HG03342 (cell line): ENCODE measurements around the gene TMEM165.

Experiments used
- ATAC-seq: cut with Tn5 transposase; IDR thresholded peaks from one replicate; pipeline ENCODE4 v1.9.1; 2021; ENCODE audit warnings: mild to moderate bottlenecking, moderate library complexity; ENCODE audit not compliant: unreplicated experiment

TMEM165 gene

DNA sequence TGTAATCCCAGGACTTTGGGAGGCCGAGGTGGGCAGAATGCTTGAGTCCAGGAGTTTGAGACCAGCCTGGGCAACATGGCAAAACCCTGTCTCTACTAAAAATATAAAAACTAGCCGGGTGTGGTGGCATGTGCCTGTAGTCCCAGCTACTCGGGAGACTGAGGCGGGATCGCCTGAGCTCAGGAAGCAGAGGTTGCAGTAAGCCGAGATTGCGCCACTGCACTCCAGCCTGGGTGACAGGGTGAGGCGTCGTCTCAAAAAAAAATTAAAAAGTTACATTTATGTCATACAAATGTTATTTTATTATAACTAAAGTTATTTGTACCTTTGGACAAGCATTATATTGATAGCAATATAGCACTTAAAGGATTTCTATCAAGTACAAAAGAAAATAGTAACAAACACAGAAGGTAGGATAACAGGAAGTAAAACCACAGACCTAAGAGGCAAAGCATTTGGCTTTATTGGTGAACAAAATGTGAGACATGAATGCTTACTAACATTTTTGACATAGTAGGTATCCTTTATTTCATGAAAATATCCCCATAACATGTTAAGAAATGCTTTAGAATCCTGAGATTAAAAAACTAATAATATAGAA is 51.5 kb downstream of the TMEM165 start:
- ATAC-seq, result no peak

- ATAC-seq, result no peak
These were observed 52.1 kb downstream of the TMEM165 start for GRCh38 chr4:55447831-55448230.

DNA sequence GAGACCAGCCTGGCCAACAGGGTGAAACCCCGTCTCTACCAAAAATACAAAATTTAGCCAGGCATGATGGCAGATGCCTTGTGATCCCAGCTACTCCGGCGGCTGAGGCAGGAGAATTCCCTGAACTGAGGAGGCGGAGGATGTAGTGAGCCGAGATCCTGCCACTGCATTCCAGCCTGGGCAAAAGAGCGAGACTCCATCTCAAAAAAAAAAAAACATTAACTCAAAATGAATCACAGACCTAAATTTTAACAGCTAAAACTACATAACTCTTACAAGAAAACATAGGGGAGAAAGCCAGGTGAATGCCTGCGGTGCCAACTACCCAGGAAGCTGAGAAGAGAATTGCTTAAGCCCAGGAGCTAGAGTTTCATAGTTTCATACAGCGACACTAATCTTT is 54.8 kb downstream of the TMEM165 start:
- ATAC-seq, result no peak

DNA sequence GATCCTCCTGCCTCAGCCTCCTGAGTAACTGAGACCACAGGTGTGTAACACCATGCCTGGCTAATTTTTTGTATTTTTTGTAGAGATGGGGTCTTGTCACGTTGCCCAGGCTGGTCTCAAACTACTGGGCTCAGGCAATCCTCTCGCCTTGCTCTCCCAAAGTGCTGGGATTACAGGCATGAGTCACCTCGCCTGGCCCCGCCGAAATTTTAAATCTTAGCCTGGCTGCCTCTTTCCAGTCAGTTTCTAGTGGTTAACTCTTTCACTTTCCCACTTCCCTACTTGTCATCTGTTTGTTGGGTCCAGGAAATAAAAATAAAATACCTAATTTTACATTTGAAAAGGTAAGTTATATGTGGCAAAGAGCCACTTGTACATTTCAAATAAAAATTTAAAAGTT is 62.4 kb downstream of the TMEM165 start:
- ATAC-seq, result no peak

DNA sequence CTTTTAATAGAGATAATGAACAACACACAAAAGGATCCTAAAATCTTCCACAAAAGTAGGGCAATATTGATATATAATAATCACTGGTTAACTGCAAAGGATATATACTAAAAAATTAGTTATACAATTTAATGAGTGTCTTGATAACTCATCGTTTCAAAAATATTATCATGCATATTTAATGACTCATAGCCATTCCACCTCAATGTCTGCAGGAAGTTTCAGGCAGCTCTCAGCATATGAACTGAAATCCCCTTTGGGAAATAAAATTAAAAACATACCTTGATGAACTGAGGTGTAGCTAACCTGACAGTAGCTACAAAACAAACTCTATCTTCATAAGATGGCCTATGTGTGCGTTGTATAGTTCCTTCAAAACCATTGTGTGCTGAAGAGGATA is 62.9 kb downstream of the TMEM165 start:
- ATAC-seq, result no peak

DNA sequence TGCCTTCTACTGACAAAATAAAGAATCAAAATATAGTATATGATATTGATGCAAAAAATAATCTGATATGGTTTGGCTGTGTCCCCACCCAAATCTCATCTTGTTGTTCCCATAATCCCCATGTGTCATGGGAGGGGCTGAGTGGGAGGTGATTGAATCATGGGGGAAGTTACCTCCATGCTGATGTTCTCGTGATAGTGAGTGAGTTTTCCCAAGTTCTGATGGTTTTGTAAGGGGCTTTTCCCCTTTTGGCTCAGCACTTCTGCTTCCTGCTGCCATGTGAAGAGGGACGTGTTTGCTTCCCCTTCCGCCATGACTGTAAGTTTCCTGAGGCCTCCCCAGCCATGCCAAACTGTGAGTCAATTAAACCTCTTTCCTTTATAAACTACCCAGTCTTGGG is 70.2 kb downstream of the TMEM165 start:
- no peak for ATAC-seq

DNA sequence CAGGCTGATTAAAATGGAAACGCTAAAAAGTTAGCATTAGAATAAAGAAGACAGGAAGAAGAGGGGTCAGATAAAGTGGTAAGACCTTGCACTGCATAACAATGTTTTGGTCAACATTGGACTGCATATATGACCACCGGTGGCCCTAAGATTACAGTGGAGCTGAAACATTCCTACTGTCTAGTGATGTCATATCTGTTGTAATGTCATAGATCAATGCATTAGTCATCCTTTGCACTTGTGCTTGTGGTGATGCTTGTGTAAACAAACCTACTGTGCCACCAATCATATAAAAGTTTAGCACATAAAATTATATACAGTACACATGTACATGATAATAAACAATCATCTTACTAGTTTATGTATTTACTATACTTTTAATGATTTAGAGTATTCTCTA is 73.0 kb downstream of the TMEM165 start:
- no peak for ATAC-seq

- no peak for ATAC-seq
These were observed 74.2 kb downstream of the TMEM165 start for GRCh38 chr4:55469979-55470378.
